ENCODE results near the gene DKC1. TPM values are rescaled to one million over a fixed set of nuclear protein-coding genes. Genes with fewer than 3 reads are reported as not detected.

Gene DKC1
- total RNA-seq, 1 experiment from 2014 or later, result 160 TPM

DNA sequence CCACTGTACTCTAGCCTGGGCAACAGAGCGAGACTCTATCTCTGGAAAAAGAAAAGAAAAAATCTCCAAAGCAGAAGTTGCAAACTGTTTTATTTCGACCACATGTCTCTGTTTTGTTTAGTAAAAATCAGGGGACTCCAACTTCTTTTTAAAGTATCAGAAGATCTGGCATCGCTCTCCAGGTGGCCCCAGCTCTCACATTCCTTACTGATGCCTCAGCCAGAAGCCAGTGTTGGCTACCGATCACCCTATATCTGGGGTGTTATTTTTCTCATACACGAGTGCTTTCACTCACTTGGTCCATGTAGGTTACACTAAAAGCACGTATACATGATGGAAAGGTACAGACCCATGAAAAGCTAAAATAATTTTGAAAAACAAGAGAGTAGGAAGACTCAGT lies 34.3 kb downstream of the DKC1 start:
- H3K18ac ChIP-seq (ENCODE audit: insufficient read length, low read depth, low read length), result no peak overlapping the region
- no peaks in the 10 kb centered on the region; the same call in 1 of the 2 replicates for H3K79me2 ChIP-seq (ENCODE audit: insufficient read depth, low read length)
- peaks cover 2% of the 10 kb centered on the region for H3K23me2 ChIP-seq (ENCODE audit: insufficient read length, low read depth, low read length, poor library complexity, severe bottlenecking)
- H2BK15ac ChIP-seq (ENCODE audit: low read depth, low read length), result no peak overlapping the region
- H3T11ph ChIP-seq (ENCODE audit: low read length), result no peak overlapping the region
- no peak overlapping the region for H3K27ac Mint-ChIP-seq
- H3K27me3 Mint-ChIP-seq (ENCODE audit: low read depth), result peaks cover 7% of the 10 kb centered on the region
- H2AFZ ChIP-seq (ENCODE audit: low read length), result no peak overlapping the region
- DNase-seq, result no peak
- H3K4me2 ChIP-seq (ENCODE audit: insufficient read depth, insufficient read length, low read length), result no peak overlapping the region
- H2BK20ac ChIP-seq (ENCODE audit: low read depth, low read length, poor library complexity, severe bottlenecking), result no peak overlapping the region
- H3K36me3 Mint-ChIP-seq (ENCODE audit: insufficient read depth in 1 of 3, low read depth in 3 of 3), result peaks cover 0 to 6% (median 1%) of the 10 kb centered on the region in 3 experiments; a peak in 5 of 7 replicates
- H3K9me3 Mint-ChIP-seq, result peaks cover 70 to 72% of the 10 kb centered on the region in 2 experiments
- H2BK5ac ChIP-seq (ENCODE audit: insufficient read length, low read length), result no peak overlapping the region
- H3K9me3 ChIP-seq (ENCODE audit: control insufficient read depth, low read depth, low read length), result peaks cover 42% of the 10 kb centered on the region
- WGBS (ENCODE audit: extremely low coverage, insufficient read length, low lambda C conversion rate), result no CpG with 5 or more reads among the region's 6 CpGs
- H4K91ac ChIP-seq (ENCODE audit: insufficient read length, low read depth, low read length), result no peak overlapping the region
- no peaks in the 10 kb centered on the region for H3K79me1 ChIP-seq (ENCODE audit: insufficient read depth, low read depth, low read length, poor library complexity, severe bottlenecking)
- no peak overlapping the region for H3K9ac ChIP-seq (ENCODE audit: extremely low read depth, insufficient read length, low read length)
- H3K4me1 ChIP-seq (ENCODE audit: insufficient read depth, low read length), result no peaks in the 10 kb centered on the region; the same call in 1 of the 2 replicates
- H3K4ac ChIP-seq (ENCODE audit: low read depth, low read length), result no peak overlapping the region
- H3K4me1 Mint-ChIP-seq, result peaks cover 15 to 20% of the 10 kb centered on the region in 2 experiments
- 0 out of 2 replicates have a peak, but pooled peaks cover 2% of the 10 kb centered on the region for H3K27me3 ChIP-seq (ENCODE audit: insufficient read depth, low read length)
- no peak overlapping the region for H2BK12ac ChIP-seq (ENCODE audit: insufficient read length, low read depth, low read length)
- no peak overlapping the region for H2AK5ac ChIP-seq (ENCODE audit: insufficient read length, low read length)
- H3K23ac ChIP-seq (ENCODE audit: insufficient read length, low read depth, low read length), result no peak overlapping the region
- TF ChIP-seq, protein P1, sequence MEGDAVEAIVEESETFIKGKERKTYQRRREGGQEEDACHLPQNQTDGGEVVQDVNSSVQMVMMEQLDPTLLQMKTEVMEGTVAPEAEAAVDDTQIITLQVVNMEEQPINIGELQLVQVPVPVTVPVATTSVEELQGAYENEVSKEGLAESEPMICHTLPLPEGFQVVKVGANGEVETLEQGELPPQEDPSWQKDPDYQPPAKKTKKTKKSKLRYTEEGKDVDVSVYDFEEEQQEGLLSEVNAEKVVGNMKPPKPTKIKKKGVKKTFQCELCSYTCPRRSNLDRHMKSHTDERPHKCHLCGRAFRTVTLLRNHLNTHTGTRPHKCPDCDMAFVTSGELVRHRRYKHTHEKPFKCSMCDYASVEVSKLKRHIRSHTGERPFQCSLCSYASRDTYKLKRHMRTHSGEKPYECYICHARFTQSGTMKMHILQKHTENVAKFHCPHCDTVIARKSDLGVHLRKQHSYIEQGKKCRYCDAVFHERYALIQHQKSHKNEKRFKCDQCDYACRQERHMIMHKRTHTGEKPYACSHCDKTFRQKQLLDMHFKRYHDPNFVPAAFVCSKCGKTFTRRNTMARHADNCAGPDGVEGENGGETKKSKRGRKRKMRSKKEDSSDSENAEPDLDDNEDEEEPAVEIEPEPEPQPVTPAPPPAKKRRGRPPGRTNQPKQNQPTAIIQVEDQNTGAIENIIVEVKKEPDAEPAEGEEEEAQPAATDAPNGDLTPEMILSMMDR (conservative IDR thresholded peaks at IDR 0.05), result no peak
- H2BK120ac ChIP-seq (ENCODE audit: low read depth, low read length, poor library complexity, severe bottlenecking), result no peak overlapping the region
- H3K27ac ChIP-seq (ENCODE audit: insufficient read length, low read depth, low read length), result no peak overlapping the region
- no peaks in the 10 kb centered on the region for H4K20me1 ChIP-seq (ENCODE audit: control insufficient read depth, insufficient read depth, insufficient read length)
- H3K14ac ChIP-seq (ENCODE audit: insufficient read depth, low read length), result no peak overlapping the region
- H3K4me3 Mint-ChIP-seq, result no peak overlapping the region
- no peak overlapping the region for H4K8ac ChIP-seq (replicated peaks; ENCODE audit: insufficient read length, low read depth, low read length)
- no peak overlapping the region for H3K56ac ChIP-seq (ENCODE audit: insufficient read length, low read depth, low read length)
- no peak overlapping the region for H4K5ac ChIP-seq (ENCODE audit: insufficient read length, low read depth, low read length)

Measured in H9 (cell line).